Natural killer cell (primary cell): Measurements from ENCODE around the gene MIXL1. TPM values are rescaled to one million over a fixed set of nuclear protein-coding genes. Genes with fewer than 3 reads are reported as not detected.

ENCODE experiments used
- ATAC-seq, 3 donors: fragments of 150-1000 bp in 2 of 3; fragments of 200-7000 bp in 1 of 3; cut with Tn5 transposase; 1 replicate in 1 of 3; 2 replicates in 2 of 3; pipeline ENCODE4 v1.10.0; 2021; ENCODE audit warnings: mild to moderate bottlenecking in 2 of 3, moderate library complexity in 2 of 3
- DNase-seq, 2 donors: peaks; one replicate each; pipeline versions ENCODE4 v3.0.0 to v3.0.0-alpha.2; 2013 to 2021; ENCODE audit warnings: mixed read lengths in 1 of 2
- H3K27ac ChIP-seq: one replicate; pipeline ENCODE4 v1.5.1; 2013; ENCODE audit warnings: mild to moderate bottlenecking, low read length
- H3K27me3 ChIP-seq: one replicate; pipeline ENCODE4 v1.6.1; 2013; ENCODE audit warnings: low read length; ENCODE audit not compliant: control insufficient read depth, insufficient read depth
- H3K36me3 ChIP-seq: one replicate; pipeline ENCODE4 v1.6.1; 2013; ENCODE audit warnings: low read length; ENCODE audit not compliant: control insufficient read depth, insufficient read depth
- H3K4me1 ChIP-seq: one replicate; pipeline ENCODE4 v1.6.1; 2013; ENCODE audit warnings: low read length; ENCODE audit not compliant: control insufficient read depth, insufficient read depth
- H3K4me3 ChIP-seq: one replicate; pipeline ENCODE4 v1.5.1; 2013; ENCODE audit warnings: low read length
- H3K9me3 ChIP-seq: one replicate; pipeline ENCODE4 v1.6.1; 2013; ENCODE audit warnings: low read length; ENCODE audit not compliant: control insufficient read depth, insufficient read depth
- H3K27ac Mint-ChIP-seq, 2 donors: one replicate each; pipeline ENCODE4 v1.8.0; 2022; ENCODE audit warnings: mild to moderate bottlenecking in 2 of 2, mixed read lengths in 2 of 2, moderate library complexity in 1 of 2
- H3K27me3 Mint-ChIP-seq, 2 donors: one replicate each; pipeline ENCODE4 v1.8.0; 2022; ENCODE audit warnings: low read depth in 2 of 2, mixed read lengths in 2 of 2
- H3K36me3 Mint-ChIP-seq: one replicate; pipeline ENCODE4 v1.8.0; 2022; ENCODE audit warnings: mixed read lengths
- H3K4me1 Mint-ChIP-seq, 2 donors: one replicate each; pipeline ENCODE4 v1.8.0; 2022; ENCODE audit warnings: mixed read lengths in 2 of 2
- H3K4me3 Mint-ChIP-seq: one replicate; pipeline ENCODE4 v1.8.0; 2022; ENCODE audit warnings: mild to moderate bottlenecking, moderate library complexity, mixed read lengths
- H3K9me3 Mint-ChIP-seq, 2 donors: one replicate each; pipeline ENCODE4 v1.8.0; 2022; ENCODE audit warnings: mixed read lengths in 2 of 2
- WGBS: methylation state at CpG from one replicate; pipeline ENCODE4 v1.1.7; 2013; ENCODE audit warnings: missing lambda C conversion rate; ENCODE audit not compliant: insufficient coverage; 5-methylcytosine and 5-hydroxymethylcytosine counted together
- intact Hi-C: fragments of 100-400 bp; cut with micrococcal nuclease; formaldehyde crosslinking; loops from one replicate; pipeline ENCODE4 v1.14.2; 2022
- total RNA-seq, 4 donors: library from RNA; stranded (reverse); fragments of 120-200 nt in 1 of 4; gene quantifications; one replicate each; pipeline versions ENCODE4 v1.2.3 to v1.2.4, GENCODE V29; 2013 to 2022
- TF ChIP-seq, protein P1 (sequence below): fragments of 200-600 bp; IDR thresholded peaks from one replicate; pipeline ENCODE4 v1.8.0; 2022; ENCODE audit warnings: antibody characterized with exemption

MIXL1 gene
- total RNA-seq, 3 donors from 2014 or later (not counting 1 experiment from before 2014, with no cell fraction given): 0.58 TPM; not detected in 2

DNA sequence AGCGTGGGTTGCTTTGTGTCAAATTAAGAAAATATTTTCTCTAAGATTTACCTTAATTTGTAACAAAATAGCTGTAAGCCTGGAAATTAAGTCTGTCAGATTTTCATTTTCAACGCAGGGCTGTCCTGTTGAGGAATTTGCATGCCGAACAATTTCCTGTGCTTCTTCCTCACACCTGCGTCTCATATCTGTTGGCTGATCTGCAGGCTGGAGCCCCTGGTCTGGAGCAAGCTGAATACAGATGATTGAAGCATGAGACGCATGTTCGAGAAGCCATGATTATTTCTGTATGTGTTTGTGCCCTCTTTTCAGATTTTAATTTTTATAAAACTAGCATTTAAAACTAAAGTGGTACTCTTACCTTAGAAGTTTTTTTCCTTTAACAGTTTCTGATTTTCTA, 9.8 kb downstream of the MIXL1 start:
- no peak overlapping the region for H3K4me3 Mint-ChIP-seq
- Histone ChIP-seq H3K27ac (no peak overlapping the region), H3K36me3 (peaks cover 4% of the 10 kb centered on the region), H3K27me3 (no peaks in the 10 kb centered on the region), H3K4me1 (no peaks in the 10 kb centered on the region), H3K4me3 (no peak overlapping the region), H3K9me3 (no peaks in the 10 kb centered on the region)
- no peaks in the 10 kb centered on the region for H3K9me3 Mint-ChIP-seq
- no peaks in the 10 kb centered on the region for H3K27me3 Mint-ChIP-seq
- WGBS: 51% methylated on average over 5 of the region's 6 CpGs
- ATAC-seq (no peak), DNase-seq (no peak)
- no peaks in the 10 kb centered on the region for H3K4me1 Mint-ChIP-seq
- intact Hi-C loops: no loop called here
- TF ChIP-seq, protein P1, sequence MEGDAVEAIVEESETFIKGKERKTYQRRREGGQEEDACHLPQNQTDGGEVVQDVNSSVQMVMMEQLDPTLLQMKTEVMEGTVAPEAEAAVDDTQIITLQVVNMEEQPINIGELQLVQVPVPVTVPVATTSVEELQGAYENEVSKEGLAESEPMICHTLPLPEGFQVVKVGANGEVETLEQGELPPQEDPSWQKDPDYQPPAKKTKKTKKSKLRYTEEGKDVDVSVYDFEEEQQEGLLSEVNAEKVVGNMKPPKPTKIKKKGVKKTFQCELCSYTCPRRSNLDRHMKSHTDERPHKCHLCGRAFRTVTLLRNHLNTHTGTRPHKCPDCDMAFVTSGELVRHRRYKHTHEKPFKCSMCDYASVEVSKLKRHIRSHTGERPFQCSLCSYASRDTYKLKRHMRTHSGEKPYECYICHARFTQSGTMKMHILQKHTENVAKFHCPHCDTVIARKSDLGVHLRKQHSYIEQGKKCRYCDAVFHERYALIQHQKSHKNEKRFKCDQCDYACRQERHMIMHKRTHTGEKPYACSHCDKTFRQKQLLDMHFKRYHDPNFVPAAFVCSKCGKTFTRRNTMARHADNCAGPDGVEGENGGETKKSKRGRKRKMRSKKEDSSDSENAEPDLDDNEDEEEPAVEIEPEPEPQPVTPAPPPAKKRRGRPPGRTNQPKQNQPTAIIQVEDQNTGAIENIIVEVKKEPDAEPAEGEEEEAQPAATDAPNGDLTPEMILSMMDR: no peak
- no peak overlapping the region for H3K27ac Mint-ChIP-seq
- H3K36me3 Mint-ChIP-seq: no peaks in the 10 kb centered on the region

DNA sequence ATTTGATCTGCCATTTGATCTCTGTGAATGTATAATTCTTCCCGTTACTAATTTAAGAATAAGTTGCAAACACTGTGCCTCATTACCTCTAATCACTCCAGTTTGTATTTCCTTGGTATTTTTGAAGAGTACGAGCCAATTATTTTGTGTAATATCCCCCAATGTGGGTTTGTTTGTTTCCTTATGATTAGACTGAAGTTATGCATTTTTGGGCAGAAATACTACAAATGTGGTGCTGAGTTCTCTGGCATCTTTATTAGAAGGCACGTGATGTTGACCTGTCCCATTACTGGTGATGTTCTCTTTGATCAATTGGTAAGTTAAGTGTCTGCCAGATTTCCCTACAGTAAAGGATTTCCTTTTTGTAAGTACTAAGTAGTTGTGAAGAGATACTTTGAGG, 10.3 kb downstream of the MIXL1 start:
- no peaks in the 10 kb centered on the region for H3K9me3 Mint-ChIP-seq
- H3K36me3 Mint-ChIP-seq: no peaks in the 10 kb centered on the region

DNA sequence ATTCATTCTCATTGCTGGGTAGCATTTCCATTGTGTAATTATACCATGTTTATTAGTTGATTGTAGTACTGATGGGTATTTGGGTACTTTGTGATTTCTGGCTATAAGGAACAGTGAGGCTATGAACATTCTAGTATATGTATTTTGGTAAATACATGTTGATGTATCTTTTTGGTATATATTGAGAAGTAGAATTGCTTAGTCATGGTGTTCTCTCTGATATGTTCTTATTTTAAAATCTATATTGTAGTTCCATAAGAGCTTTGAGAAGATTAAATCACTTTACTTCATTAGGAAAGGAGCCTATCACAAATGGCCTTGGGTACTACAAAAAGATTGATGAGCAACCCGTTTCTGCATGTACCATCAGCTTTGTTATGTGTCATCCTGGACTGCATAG, 13.4 kb downstream of the MIXL1 start:
- 100% methylated on average over 1 of the region's 1 CpG for WGBS
- H3K36me3 Mint-ChIP-seq: no peaks in the 10 kb centered on the region
- ATAC-seq (no peak), DNase-seq (no peak)
- TF ChIP-seq, protein P1: no peak
- no peak overlapping the region for H3K27ac Mint-ChIP-seq
- H3K9me3 Mint-ChIP-seq: no peaks in the 10 kb centered on the region
- H3K27ac ChIP-seq: no peak overlapping the region
- H3K4me1 Mint-ChIP-seq: no peaks in the 10 kb centered on the region
- no peak overlapping the region for H3K4me3 ChIP-seq
- no peaks in the 10 kb centered on the region for H3K4me1 ChIP-seq
- no peaks in the 10 kb centered on the region for H3K27me3 Mint-ChIP-seq
- H3K9me3 ChIP-seq: no peaks in the 10 kb centered on the region
- intact Hi-C loops: no loop called here
- H3K36me3 ChIP-seq: peaks cover 6% of the 10 kb centered on the region
- no peaks in the 10 kb centered on the region for H3K27me3 ChIP-seq
- no peak overlapping the region for H3K4me3 Mint-ChIP-seq

More for the DNA sequence above, 10.3 kb downstream of the MIXL1 start:
- Mint-ChIP-seq H3K4me1 (no peaks in the 10 kb centered on the region), H3K4me3 (no peak overlapping the region), H3K27me3 (no peaks in the 10 kb centered on the region), H3K27ac (no peak overlapping the region)
- Histone ChIP-seq H3K4me1 (no peaks in the 10 kb centered on the region), H3K9me3 (no peaks in the 10 kb centered on the region), H3K36me3 (peaks cover 4% of the 10 kb centered on the region), H3K27me3 (no peaks in the 10 kb centered on the region), H3K4me3 (no peak overlapping the region), H3K27ac (no peak overlapping the region)
- ATAC-seq (no peak), DNase-seq (no peak)
- WGBS: 69% methylated on average over 1 of the region's 3 CpGs
- intact Hi-C loops: no loop called here
- TF ChIP-seq, protein P1: no peak

DNA sequence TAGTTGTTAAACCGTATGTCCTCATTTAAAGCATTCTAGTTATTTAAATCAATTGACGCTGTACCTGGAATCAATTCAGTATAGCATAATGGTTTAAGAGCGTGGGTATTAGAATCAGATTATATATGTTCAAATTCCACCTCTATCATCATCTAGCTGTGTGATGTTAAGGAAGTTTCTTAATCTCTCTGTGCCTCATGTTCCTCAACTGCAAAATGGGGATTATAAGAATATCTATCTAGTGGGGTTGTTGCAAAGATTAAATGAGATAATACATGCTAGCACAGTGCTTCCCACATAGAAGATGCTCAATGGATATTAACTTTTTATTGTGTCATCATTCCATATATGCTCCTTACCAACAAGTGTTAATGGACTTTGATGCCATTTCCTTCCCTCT, 16.0 kb downstream of the MIXL1 start:
- WGBS: 100% methylated on average over 1 of the region's 3 CpGs
- no peak for ATAC-seq
- no peak overlapping the region for H3K4me3 Mint-ChIP-seq

More for the DNA sequence above, 16.0 kb downstream of the MIXL1 start:
- H3K36me3 Mint-ChIP-seq: no peaks in the 10 kb centered on the region
- Histone ChIP-seq H3K27ac (no peak overlapping the region), H3K27me3 (no peaks in the 10 kb centered on the region), H3K4me1 (no peaks in the 10 kb centered on the region), H3K4me3 (no peak overlapping the region), H3K36me3 (peaks cover 6% of the 10 kb centered on the region), H3K9me3 (no peaks in the 10 kb centered on the region)
- H3K27ac Mint-ChIP-seq: no peak overlapping the region
- DNase-seq: no peak
- no peaks in the 10 kb centered on the region for H3K4me1 Mint-ChIP-seq
- intact Hi-C loops: no loop called here
- H3K9me3 Mint-ChIP-seq: no peaks in the 10 kb centered on the region
- TF ChIP-seq, protein P1: no peak
- no peaks in the 10 kb centered on the region for H3K27me3 Mint-ChIP-seq
